Astrocyte (in vitro differentiated cells and primary cell): ENCODE results near the gene TIMM10B. TPM values are rescaled to one million over a fixed set of nuclear protein-coding genes. Genes with fewer than 3 reads are reported as not detected.

Experiments used
- DNase-seq: peaks from one replicate; pipeline ENCODE4 v3.0.0-alpha.2; 2010; ENCODE audit warnings: low read depth
- FAIRE-seq: peaks from 2 replicates; lab custom pipeline; 2011; peaks lifted over from hg19 to GRCh38; lab: Jason Lieb, UNC
- H2AFZ ChIP-seq: 2 replicates; pipeline ENCODE4 v1.6.0; 2012; ENCODE audit warnings: low read depth, low read length, inconsistent platforms
- H3K27ac ChIP-seq: 2 replicates; pipeline ENCODE4 v1.5.1; 2011; ENCODE audit warnings: low read depth, low read length, inconsistent platforms
- H3K27me3 ChIP-seq: 2 replicates; pipeline ENCODE4 v1.6.0; 2011; ENCODE audit warnings: low read length, inconsistent platforms; ENCODE audit not compliant: insufficient read depth
- H3K36me3 ChIP-seq: 2 replicates; pipeline ENCODE4 v1.5.1; 2011; ENCODE audit warnings: low read length, inconsistent platforms; ENCODE audit not compliant: insufficient read depth
- H3K4me1 ChIP-seq: 2 replicates; pipeline ENCODE4 v1.5.1; 2011; ENCODE audit warnings: low read length, inconsistent platforms; ENCODE audit not compliant: insufficient read depth
- H3K4me2 ChIP-seq: 2 replicates; pipeline ENCODE4 v1.6.0; 2012; ENCODE audit warnings: low read length, inconsistent platforms
- H3K4me3 ChIP-seq: 2 replicates; pipeline ENCODE4 v1.5.1; 2011; ENCODE audit warnings: low read depth, mild to moderate bottlenecking, low read length, inconsistent platforms; ENCODE audit not compliant: insufficient read depth
- H3K79me2 ChIP-seq: 2 replicates; pipeline ENCODE4 v1.6.0; 2012; ENCODE audit warnings: mild to moderate bottlenecking, low read length, inconsistent platforms; ENCODE audit not compliant: insufficient read depth
- H3K9ac ChIP-seq: 2 replicates; pipeline ENCODE4 v1.6.0; 2012; ENCODE audit warnings: mild to moderate bottlenecking, low read length, inconsistent platforms
- H3K9me3 ChIP-seq: 2 replicates; pipeline ENCODE4 v1.5.1; 2012; ENCODE audit warnings: low read depth, mild to moderate bottlenecking, low read length, inconsistent platforms; ENCODE audit not compliant: insufficient read depth
- H4K20me1 ChIP-seq: 2 replicates; pipeline ENCODE4 v1.6.0; 2012; ENCODE audit warnings: low read length, inconsistent platforms; ENCODE audit not compliant: insufficient read depth
- H3K27ac Mint-ChIP-seq: one replicate; pipeline ENCODE4 v1.8.0; 2021; ENCODE audit warnings: mild to moderate bottlenecking, mixed read lengths; ENCODE audit not compliant: unreplicated experiment
- H3K27me3 Mint-ChIP-seq: one replicate; pipeline ENCODE4 v1.8.0; 2021; ENCODE audit warnings: low read depth, mixed read lengths; ENCODE audit not compliant: unreplicated experiment
- H3K36me3 Mint-ChIP-seq: one replicate; pipeline ENCODE4 v1.8.0; 2021; ENCODE audit warnings: low read depth, mixed read lengths; ENCODE audit not compliant: unreplicated experiment
- H3K4me1 Mint-ChIP-seq: one replicate; pipeline ENCODE4 v1.8.0; 2021; ENCODE audit warnings: low read depth, mixed read lengths; ENCODE audit not compliant: unreplicated experiment
- H3K4me3 Mint-ChIP-seq: one replicate; pipeline ENCODE4 v1.8.0; 2021; ENCODE audit warnings: mild to moderate bottlenecking, moderate library complexity, mixed read lengths; ENCODE audit not compliant: unreplicated experiment
- H3K9me3 Mint-ChIP-seq: one replicate; pipeline ENCODE4 v1.8.0; 2021; ENCODE audit warnings: mild to moderate bottlenecking, mixed read lengths; ENCODE audit not compliant: unreplicated experiment
- CTCF ChIP-seq: IDR thresholded peaks from 2 replicates; pipeline ENCODE4 v1.5.1; 2011; ENCODE audit warnings: low read depth, mild to moderate bottlenecking, inconsistent platforms, low read length, moderate library complexity; ENCODE audit not compliant: insufficient read depth
- EZH2 ChIP-seq: IDR thresholded peaks from 2 replicates; pipeline ENCODE4 v1.6.1; 2012; ENCODE audit warnings: mild to moderate bottlenecking, low read length, inconsistent platforms; ENCODE audit not compliant: insufficient read depth
- total RNA-seq: library from RNA; stranded (reverse); gene quantifications from 2 replicates; pipeline ENCODE4 v1.2.1, GENCODE V29; 2021

TIMM10B gene
- total RNA-seq, 1 donor from 2014 or later: 35.2 TPM

GRCh38 chr11:6474806-6475500, 6.3 kb upstream of the TIMM10B start:
- H3K4me1 ChIP-seq: peaks cover 14% of the 10 kb centered on the region
- H2AFZ ChIP-seq: no peak overlapping the region
- peaks cover 17% of the 10 kb centered on the region for H3K36me3 ChIP-seq
- H3K4me2 ChIP-seq: peak overlapping the region; percentile 94
- Mint-ChIP-seq H3K27me3 (no peaks in the 10 kb centered on the region), H3K36me3 (peaks cover 18% of the 10 kb centered on the region), H3K9me3 (no peaks in the 10 kb centered on the region), H3K27ac (peak overlapping the region; percentile 96), H3K4me1 (peaks cover 17% of the 10 kb centered on the region), H3K4me3 (peak overlapping the region; percentile 86)
- peak overlapping the region; percentile 75 for H3K4me3 ChIP-seq
- peaks cover 25% of the 10 kb centered on the region for H4K20me1 ChIP-seq
- no peaks in the 10 kb centered on the region for H3K27me3 ChIP-seq
- H3K9ac ChIP-seq: peak overlapping the region; percentile 90
- H3K9me3 ChIP-seq: no peaks in the 10 kb centered on the region
- FAIRE-seq: no peak
- TF ChIP-seq EZH2 (no peak), CTCF (no peak)
- peak overlapping the region; percentile 81 for H3K27ac ChIP-seq
- DNase-seq: no peak
- H3K79me2 ChIP-seq: peaks cover 41% of the 10 kb centered on the region

- Histone ChIP-seq H3K4me2 (no peak overlapping the region), H3K36me3 (peaks cover 17% of the 10 kb centered on the region), H4K20me1 (peaks cover 19% of the 10 kb centered on the region), H3K4me3 (no peak overlapping the region), H3K9me3 (no peaks in the 10 kb centered on the region), H3K9ac (no peak overlapping the region), H3K79me2 (peaks cover 43% of the 10 kb centered on the region), H3K27me3 (no peaks in the 10 kb centered on the region), H3K27ac (no peak overlapping the region), H2AFZ (no peak overlapping the region), H3K4me1 (peaks cover 20% of the 10 kb centered on the region)
- H3K27me3 Mint-ChIP-seq: no peaks in the 10 kb centered on the region
- H3K9me3 Mint-ChIP-seq: no peaks in the 10 kb centered on the region
- no peak for FAIRE-seq
- peaks cover 18% of the 10 kb centered on the region for H3K36me3 Mint-ChIP-seq
- DNase-seq: no peak
- H3K4me3 Mint-ChIP-seq: peak overlapping the region; percentile 54
- peaks cover 22% of the 10 kb centered on the region for H3K4me1 Mint-ChIP-seq
- no peak overlapping the region for H3K27ac Mint-ChIP-seq
- TF ChIP-seq EZH2 (no peak), CTCF (no peak)
Observed at GRCh38 chr11:6475936-6476335, 5.4 kb upstream of the TIMM10B start.

GRCh38 chr11:6476571-6476970, 4.7 kb upstream of the TIMM10B start:
- Histone ChIP-seq H3K4me1 (peaks cover 20% of the 10 kb centered on the region), H3K79me2 (peaks cover 46% of the 10 kb centered on the region), H3K9me3 (no peaks in the 10 kb centered on the region), H3K27ac (no peak overlapping the region), H3K4me2 (no peak overlapping the region), H4K20me1 (peaks cover 19% of the 10 kb centered on the region), H2AFZ (no peak overlapping the region), H3K4me3 (no peak overlapping the region), H3K9ac (no peak overlapping the region), H3K36me3 (peaks cover 17% of the 10 kb centered on the region), H3K27me3 (no peaks in the 10 kb centered on the region)
- H3K27ac Mint-ChIP-seq: no peak overlapping the region
- peaks cover 18% of the 10 kb centered on the region for H3K36me3 Mint-ChIP-seq
- peaks cover 22% of the 10 kb centered on the region for H3K4me1 Mint-ChIP-seq
- H3K27me3 Mint-ChIP-seq: no peaks in the 10 kb centered on the region
- FAIRE-seq: no peak
- no peak for TF ChIP-seq CTCF
- no peak for TF ChIP-seq EZH2
- no peaks in the 10 kb centered on the region for H3K9me3 Mint-ChIP-seq
- no peak overlapping the region for H3K4me3 Mint-ChIP-seq
- DNase-seq: no peak
